ENCODE data around the gene PCSK6. TPM values are rescaled to one million over a fixed set of nuclear protein-coding genes. Genes with fewer than 3 reads are reported as not detected.

Gene PCSK6
- total and polyA plus RNA-seq, 9 donors: 3.8 to 26.0 (median 13.0) TPM

- no peaks in the 10 kb centered on the region for H3K4me1 ChIP-seq (ENCODE audit: insufficient read depth)
- no peak overlapping the region for H3K27ac ChIP-seq
- no peaks in the 10 kb centered on the region for H3K36me3 ChIP-seq
- no peak overlapping the region for H3K4me3 ChIP-seq
- TF ChIP-seq EP300 (IDR thresholded peaks at IDR 0.05) (no peak), CTCF (IDR thresholded peaks at IDR 0.05) (no peak), POLR2A (IDR thresholded peaks at IDR 0.05) (no peak)
- H3K27me3 ChIP-seq: no peaks in the 10 kb centered on the region
- no peak for DNase-seq
- H3K9me3 ChIP-seq: no peaks in the 10 kb centered on the region
- whole genome bisulfite sequencing, 3 donors: 77 to 82% (median 79%) methylated on average over 10 of the region's 10 CpGs
- intact Hi-C loops (cut with DNase I): loop anchor here in 2 of 4 donors (5.0 to 10.0 kb wide), 3 partner anchors 188 to 336 kb away; no protein-coding TSS in a partner anchor
These were observed 183.0 kb downstream of the PCSK6 start for GRCh38 chr15:101306341-101307047.

DNA sequence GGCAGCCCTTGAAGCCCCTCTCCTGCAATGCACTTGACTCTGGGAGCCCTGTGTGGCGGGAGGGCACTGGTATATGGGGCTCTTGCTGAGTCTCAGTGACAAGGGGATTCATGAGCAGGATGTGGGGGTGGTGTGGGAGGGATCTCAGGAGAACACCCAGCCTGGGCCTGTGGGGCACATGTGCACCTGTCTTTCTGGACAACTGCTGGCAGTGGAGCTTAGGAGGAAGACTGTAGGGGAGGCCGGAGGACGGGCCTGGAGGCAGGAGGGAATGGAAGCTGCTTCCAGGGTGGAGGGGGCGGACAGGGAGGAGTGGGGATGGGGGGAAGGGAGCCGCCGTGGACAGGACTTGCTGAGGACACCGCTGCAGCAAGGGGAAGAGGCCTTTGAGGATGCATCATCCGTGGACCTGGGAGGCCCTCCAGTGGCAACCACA, 183.7 kb downstream of the PCSK6 start:
- Histone ChIP-seq H3K9me3 (no peaks in the 10 kb centered on the region), H3K27me3 (no peaks in the 10 kb centered on the region), H3K4me3 (no peak overlapping the region), H3K27ac (no peak overlapping the region), H3K36me3 (no peaks in the 10 kb centered on the region), H3K4me1 (ENCODE audit: insufficient read depth) (no peaks in the 10 kb centered on the region)
- TF ChIP-seq CTCF (IDR thresholded peaks at IDR 0.05) (no peak), POLR2A (IDR thresholded peaks at IDR 0.05) (no peak), EP300 (IDR thresholded peaks at IDR 0.05) (no peak)
- no peak for DNase-seq
- intact Hi-C loops (cut with DNase I): loop anchor here in 2 of 4 donors (5.0 to 10.0 kb wide), 3 partner anchors 189 to 336 kb away; no protein-coding TSS in a partner anchor
- WGBS, 3 donors: 78 to 80% (median 78%) methylated on average over 8 of the region's 8 CpGs

GRCh38 chr15:101303408-101303807, 186.1 kb downstream of the PCSK6 start:
- H3K9me3 ChIP-seq: no peaks in the 10 kb centered on the region
- DNase-seq: no peak
- no peaks in the 10 kb centered on the region for H3K36me3 ChIP-seq
- intact Hi-C loops (cut with DNase I): loop anchor here in 2 of 4 donors (5.0 to 10.0 kb wide), 2 partner anchors 191 to 339 kb away; no protein-coding TSS in a partner anchor
- no peaks in the 10 kb centered on the region for H3K27me3 ChIP-seq
- H3K27ac ChIP-seq: no peak overlapping the region
- no peak overlapping the region for H3K4me3 ChIP-seq
- TF ChIP-seq EP300 (IDR thresholded peaks at IDR 0.05): no peak
- no peak for TF ChIP-seq POLR2A (IDR thresholded peaks at IDR 0.05)
- TF ChIP-seq CTCF (IDR thresholded peaks at IDR 0.05): no peak
- 79 to 83% (median 82%) methylated on average over 4 of the region's 4 CpGs for whole genome bisulfite sequencing, 3 donors
- H3K4me1 ChIP-seq (ENCODE audit: insufficient read depth): peaks cover 2% of the 10 kb centered on the region

- Histone ChIP-seq H3K9me3 (no peaks in the 10 kb centered on the region), H3K36me3 (no peaks in the 10 kb centered on the region), H3K27ac (no peak overlapping the region), H3K4me1 (ENCODE audit: insufficient read depth) (peaks cover 11% of the 10 kb centered on the region), H3K27me3 (no peaks in the 10 kb centered on the region), H3K4me3 (no peak overlapping the region)
- 60 to 70% (median 63%) methylated on average over 9 of the region's 9 CpGs for WGBS, 3 donors
- TF ChIP-seq CTCF (IDR thresholded peaks at IDR 0.05): no peak
- TF ChIP-seq EP300 (IDR thresholded peaks at IDR 0.05): no peak
- TF ChIP-seq POLR2A (IDR thresholded peaks at IDR 0.05): no peak
- intact Hi-C loops (cut with DNase I): no loop called here
- no peak for DNase-seq
These were observed 192.8 kb downstream of the PCSK6 start for GRCh38 chr15:101296418-101297405.
